Panc1 (cell line): ENCODE results near the gene COPS2. TPM values are rescaled to one million over a fixed set of nuclear protein-coding genes. Genes with fewer than 3 reads are reported as not detected.

Source experiments
- ATAC-seq: fragments of 200-7000 bp; cut with Tn5 transposase; 2 replicates; pipeline ENCODE4 v1.9.1; 2020; ENCODE audit warnings: mild to moderate bottlenecking, moderate library complexity
- BruUV-seq: library from RNA; stranded (reverse); fragments of 400-500 nt; replicated peaks from 2 replicates; lab custom pipeline; 2021; lab: Mats Ljungman, UMichigan
- CTCF ChIA-PET: fragments of 300-600 bp; sonication (Branson Sonifier 250); formaldehyde crosslinking; loops from one replicate; lab custom pipeline; 2022; ENCODE audit warnings: antibody characterized with exemption; lab: Charles Lee
- POLR2A ChIA-PET: fragments of 300-600 bp; sonication (Branson Sonifier 250); formaldehyde crosslinking; loops from one replicate; lab custom pipeline; 2022; ENCODE audit warnings: antibody characterized with exemption; lab: Charles Lee
- DNase-seq: peaks from one replicate; pipeline ENCODE4 v3.0.0-alpha.2; 2010; ENCODE audit warnings: low read depth, low spot score
- H3K27ac ChIP-seq: 2 replicates; pipeline ENCODE4 v1.5.1; 2011; ENCODE audit warnings: mild to moderate bottlenecking, low read length, inconsistent platforms
- H3K27me3 ChIP-seq: fragments of 200-500 bp; sonication (Bioruptor generic); 2 replicates; pipeline ENCODE4 v1.6.0; 2014; ENCODE audit warnings: low read length, inconsistent platforms; ENCODE audit not compliant: control insufficient read depth, insufficient read depth
- H3K36me3 ChIP-seq: fragments of 200-500 bp; sonication (Bioruptor generic); 2 replicates; pipeline ENCODE4 v1.5.1; 2014; ENCODE audit warnings: inconsistent platforms, mild to moderate bottlenecking, low read length, moderate library complexity; ENCODE audit not compliant: control insufficient read depth, insufficient read depth
- H3K4me1 ChIP-seq: 2 replicates; pipeline ENCODE4 v1.5.1; 2011; ENCODE audit warnings: inconsistent platforms, mild to moderate bottlenecking, low read length, moderate library complexity; ENCODE audit not compliant: control insufficient read depth, insufficient read depth
- H3K4me3 ChIP-seq, 2 experiments: 2 replicates each; pipeline ENCODE4 v1.5.1; 2011 to 2012; ENCODE audit warnings: low read depth in 2 of 2, low read length in 2 of 2, mild to moderate bottlenecking in 2 of 2, inconsistent platforms in 1 of 2, moderate library complexity in 1 of 2
- H3K9me3 ChIP-seq: fragments of 200-500 bp; sonication (Bioruptor generic); 2 replicates; pipeline ENCODE4 v1.5.1; 2014; ENCODE audit warnings: low read depth, mild to moderate bottlenecking, inconsistent platforms, low read length, moderate library complexity; ENCODE audit not compliant: control insufficient read depth, insufficient read depth
- CTCF ChIP-seq: fragments of 450-650 bp; IDR thresholded peaks from 2 replicates; pipeline ENCODE4 v1.5.1; 2017; ENCODE audit warnings: mild to moderate bottlenecking
- POLR2AphosphoS5 ChIP-seq: IDR thresholded peaks from 2 replicates; pipeline ENCODE4 v1.6.1; 2012; ENCODE audit warnings: mild to moderate bottlenecking, low read depth, low read length, moderate library complexity
- REST ChIP-seq, 2 experiments: IDR thresholded peaks; 2 replicates each; pipeline ENCODE4 v1.6.1; 2011 to 2012; ENCODE audit warnings: low read depth in 2 of 2, control low read depth in 1 of 2, low read length in 1 of 2, mild to moderate bottlenecking in 1 of 2, moderate library complexity in 1 of 2; ENCODE audit not compliant: insufficient read depth in 1 of 2
- SIN3A ChIP-seq: IDR thresholded peaks from 2 replicates; pipeline ENCODE4 v1.6.1; 2012; ENCODE audit warnings: low read depth, mild to moderate bottlenecking, low read length, moderate library complexity, borderline replicate concordance; ENCODE audit not compliant: insufficient read depth
- TCF7L2 ChIP-seq: IDR thresholded peaks from 2 replicates; pipeline ENCODE4 v1.6.1; 2011; ENCODE audit warnings: mild to moderate bottlenecking, low read depth, low read length, inconsistent platforms
- in situ Hi-C: cut with HindIII; loops from 2 replicates; pipeline ENCODE4 v1.10.0; 2016; ENCODE audit warnings: low sequenced_read_pairs, low pct_unique_long_range_greater_than_20kb
- intact Hi-C: fragments of 100-400 bp; cut with micrococcal nuclease; formaldehyde crosslinking; loops from one replicate; pipeline ENCODE4 v1.10.0; 2022; ENCODE audit not compliant: unreplicated experiment
- total RNA-seq: library from RNA; stranded (reverse); gene quantifications from one replicate; pipeline ENCODE4 v1.2.1, GENCODE V29; 2021; ENCODE audit not compliant: unreplicated experiment

Gene COPS2
- total RNA-seq, 1 experiment from 2014 or later = 69.4 TPM

- no peak for ATAC-seq
- CTCF ChIA-PET = no interaction called here
These were observed 20.6 kb downstream of the COPS2 start for GRCh38 chr15:49134683-49135341.

GRCh38 chr15:49131403-49131802 is 24.0 kb downstream of the COPS2 start:
- H3K27ac ChIP-seq = no peak overlapping the region
- H3K9me3 ChIP-seq = no peaks in the 10 kb centered on the region
- in situ Hi-C loops = no loop called here
- no TSS peak for BruUV-seq
- DNase-seq (no peak), ATAC-seq (no peak)
- CTCF ChIA-PET = no interaction called here
- intact Hi-C loops = no loop called here
- no peaks in the 10 kb centered on the region for H3K4me1 ChIP-seq
- H3K4me3 ChIP-seq = no peak overlapping the region
- POLR2A ChIA-PET = no interaction called here
- TF ChIP-seq REST (IDR thresholded peaks at IDR 0.05; ENCODE audit: insufficient read depth in 1 of 2, low read depth in 2 of 2, low read length in 1 of 2) = no peak
- peaks cover 82% of the 10 kb centered on the region for H3K36me3 ChIP-seq
- no peaks in the 10 kb centered on the region for H3K27me3 ChIP-seq

More at GRCh38 chr15:49134683-49135341, 20.6 kb downstream of the COPS2 start:
- Histone ChIP-seq H3K36me3 (peaks cover 73% of the 10 kb centered on the region), H3K27ac (no peak overlapping the region), H3K9me3 (no peaks in the 10 kb centered on the region), H3K4me3 (no peak overlapping the region), H3K4me1 (no peaks in the 10 kb centered on the region), H3K27me3 (no peaks in the 10 kb centered on the region)
- BruUV-seq = no TSS peak
- POLR2A ChIA-PET = no interaction called here
- TF ChIP-seq REST (IDR thresholded peaks at IDR 0.05; ENCODE audit: insufficient read depth in 1 of 2, low read depth in 2 of 2, low read length in 1 of 2) = no peak
- no peak for TF ChIP-seq POLR2AphosphoS5
- no peak for TF ChIP-seq SIN3A
- TF ChIP-seq TCF7L2 = no peak
- TF ChIP-seq CTCF = no peak
- in situ Hi-C loops (no loop called here), intact Hi-C loops (no loop called here)
- no peak for DNase-seq
